KMS-11 (cell line): ENCODE results near the gene CEP152.

Source experiments
- H2AFZ ChIP-seq: fragments of 200-600 bp; sonication (generic); 2 replicates; pipeline ENCODE4 v1.6.1; 2016; ENCODE audit warnings: antibody characterized with exemption, mixed run types, low read depth
- H3K27ac ChIP-seq: fragments of 200-600 bp; sonication (generic); 2 replicates; pipeline ENCODE4 v1.6.1; 2016; ENCODE audit warnings: mild to moderate bottlenecking, mixed run types
- H3K27me3 ChIP-seq: fragments of 200-600 bp; sonication (generic); 2 replicates; pipeline ENCODE4 v1.6.1; 2017; ENCODE audit warnings: mild to moderate bottlenecking, low read depth, mixed run types, moderate library complexity; ENCODE audit not compliant: insufficient read depth
- H3K36me3 ChIP-seq: fragments of 200-600 bp; sonication (generic); 2 replicates; pipeline ENCODE4 v1.6.1; 2017; ENCODE audit warnings: mild to moderate bottlenecking, mixed run types; ENCODE audit not compliant: insufficient read depth
- H3K4me1 ChIP-seq: fragments of 200-600 bp; sonication (generic); 2 replicates; pipeline ENCODE4 v1.6.1; 2016; ENCODE audit warnings: mild to moderate bottlenecking, low read depth, mixed run types; ENCODE audit not compliant: poor library complexity, severe bottlenecking
- H3K4me2 ChIP-seq: fragments of 200-600 bp; sonication (generic); 2 replicates; pipeline ENCODE4 v1.7.0; 2016; ENCODE audit warnings: mild to moderate bottlenecking, mixed run types
- H3K4me3 ChIP-seq: fragments of 200-600 bp; sonication (generic); IDR thresholded peaks from 2 replicates; pipeline ENCODE4 v1.6.1; 2017; ENCODE audit warnings: low read depth, low read length, mixed read lengths; ENCODE audit not compliant: insufficient read depth
- H3K79me2 ChIP-seq: fragments of 200-600 bp; sonication (generic); 2 replicates; pipeline ENCODE4 v1.6.1; 2016; ENCODE audit warnings: low read depth, mixed run types; ENCODE audit not compliant: insufficient read depth
- H3K9ac ChIP-seq: fragments of 200-600 bp; sonication (generic); 2 replicates; pipeline ENCODE4 v1.6.1; 2016; ENCODE audit warnings: mild to moderate bottlenecking, mixed run types
- H4K20me1 ChIP-seq: fragments of 200-600 bp; sonication (generic); 2 replicates; pipeline ENCODE4 v1.6.1; 2016; ENCODE audit warnings: mild to moderate bottlenecking, mixed run types; ENCODE audit not compliant: insufficient read depth
- TF ChIP-seq, protein P1 (sequence below): fragments of 200-600 bp; sonication (generic); conservative IDR thresholded peaks from 2 replicates; pipeline ENCODE4 v1.6.1; 2017; ENCODE audit warnings: low read depth, mild to moderate bottlenecking, antibody characterized with exemption, low read length, moderate library complexity, mixed read lengths

CEP152 gene

DNA sequence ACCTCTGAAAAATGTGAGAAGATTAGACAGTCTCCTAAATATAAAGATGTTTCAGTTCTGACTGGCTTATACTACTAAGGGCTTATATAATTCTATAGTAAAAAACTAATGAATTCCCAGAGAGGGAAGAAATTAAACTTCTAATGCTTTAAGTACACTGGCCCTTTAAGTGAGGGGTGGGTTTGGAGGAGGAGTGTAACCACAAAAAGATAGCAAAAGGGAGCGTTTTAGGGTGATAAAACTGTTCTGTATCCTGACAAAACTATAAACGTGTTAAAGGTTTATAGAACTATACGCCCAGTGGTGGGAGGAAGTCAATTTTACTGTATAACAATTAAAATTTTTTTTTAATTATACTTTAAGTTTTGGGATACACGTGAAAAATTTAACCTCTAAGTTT, 45.8 kb downstream of the CEP152 start:
- H3K9ac ChIP-seq, result no peak overlapping the region
- no peaks in the 10 kb centered on the region for H4K20me1 ChIP-seq
- H3K36me3 ChIP-seq, result peaks cover 4% of the 10 kb centered on the region; the same call in 1 of the 2 replicates
- no peaks in the 10 kb centered on the region for H3K4me1 ChIP-seq
- H3K79me2 ChIP-seq, result no peaks in the 10 kb centered on the region
- TF ChIP-seq, protein P1, sequence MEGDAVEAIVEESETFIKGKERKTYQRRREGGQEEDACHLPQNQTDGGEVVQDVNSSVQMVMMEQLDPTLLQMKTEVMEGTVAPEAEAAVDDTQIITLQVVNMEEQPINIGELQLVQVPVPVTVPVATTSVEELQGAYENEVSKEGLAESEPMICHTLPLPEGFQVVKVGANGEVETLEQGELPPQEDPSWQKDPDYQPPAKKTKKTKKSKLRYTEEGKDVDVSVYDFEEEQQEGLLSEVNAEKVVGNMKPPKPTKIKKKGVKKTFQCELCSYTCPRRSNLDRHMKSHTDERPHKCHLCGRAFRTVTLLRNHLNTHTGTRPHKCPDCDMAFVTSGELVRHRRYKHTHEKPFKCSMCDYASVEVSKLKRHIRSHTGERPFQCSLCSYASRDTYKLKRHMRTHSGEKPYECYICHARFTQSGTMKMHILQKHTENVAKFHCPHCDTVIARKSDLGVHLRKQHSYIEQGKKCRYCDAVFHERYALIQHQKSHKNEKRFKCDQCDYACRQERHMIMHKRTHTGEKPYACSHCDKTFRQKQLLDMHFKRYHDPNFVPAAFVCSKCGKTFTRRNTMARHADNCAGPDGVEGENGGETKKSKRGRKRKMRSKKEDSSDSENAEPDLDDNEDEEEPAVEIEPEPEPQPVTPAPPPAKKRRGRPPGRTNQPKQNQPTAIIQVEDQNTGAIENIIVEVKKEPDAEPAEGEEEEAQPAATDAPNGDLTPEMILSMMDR, result no peak
- H3K27me3 ChIP-seq, result no peaks in the 10 kb centered on the region
- H3K27ac ChIP-seq, result no peak overlapping the region
- no peak overlapping the region for H3K4me2 ChIP-seq
- H3K4me3 ChIP-seq, result no peak overlapping the region
- no peak overlapping the region for H2AFZ ChIP-seq

DNA sequence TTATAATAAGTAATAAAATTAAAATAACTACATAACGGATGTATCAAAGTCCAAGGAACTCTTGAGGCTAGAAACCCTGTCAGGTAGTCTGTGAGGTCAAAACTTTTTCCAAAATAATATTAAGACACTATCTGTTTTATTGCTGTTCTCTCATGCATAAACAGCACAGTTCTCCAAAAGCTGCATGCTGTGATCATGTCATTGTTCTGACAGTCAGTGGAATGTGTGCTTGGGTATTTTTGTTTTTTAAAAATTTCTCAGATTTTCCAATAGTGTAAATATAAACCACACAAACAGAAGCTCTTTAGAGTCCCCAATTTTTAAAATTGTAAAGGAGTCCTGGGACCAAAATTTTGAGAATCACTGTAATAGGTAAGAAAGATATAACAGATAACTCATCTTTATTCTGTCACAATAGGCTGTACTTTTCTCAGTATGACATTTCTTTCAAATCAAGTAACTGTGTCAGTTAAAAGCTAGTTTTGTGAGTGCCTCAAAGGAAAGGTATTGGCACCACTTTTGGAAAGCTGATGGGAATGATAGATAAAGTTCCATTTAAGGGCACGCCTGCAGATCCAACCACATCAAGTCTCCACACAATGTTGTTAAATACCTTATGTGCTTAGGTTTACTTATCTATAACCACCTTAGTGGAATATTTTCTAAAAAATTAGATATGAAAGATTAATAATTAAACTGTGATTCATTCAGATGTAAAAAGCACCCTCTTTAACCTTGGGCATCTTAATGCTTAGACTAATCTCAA, 49.3 kb downstream of the CEP152 start:
- TF ChIP-seq, protein P1, result no peak
- Histone ChIP-seq H3K4me3 (no peak overlapping the region), H4K20me1 (no peaks in the 10 kb centered on the region), H2AFZ (no peak overlapping the region), H3K27me3 (no peaks in the 10 kb centered on the region), H3K4me2 (no peak overlapping the region), H3K9ac (no peak overlapping the region), H3K36me3 (peaks cover 4% of the 10 kb centered on the region; the same call in 1 of the 2 replicates), H3K4me1 (no peaks in the 10 kb centered on the region), H3K27ac (no peak overlapping the region), H3K79me2 (no peaks in the 10 kb centered on the region)

DNA sequence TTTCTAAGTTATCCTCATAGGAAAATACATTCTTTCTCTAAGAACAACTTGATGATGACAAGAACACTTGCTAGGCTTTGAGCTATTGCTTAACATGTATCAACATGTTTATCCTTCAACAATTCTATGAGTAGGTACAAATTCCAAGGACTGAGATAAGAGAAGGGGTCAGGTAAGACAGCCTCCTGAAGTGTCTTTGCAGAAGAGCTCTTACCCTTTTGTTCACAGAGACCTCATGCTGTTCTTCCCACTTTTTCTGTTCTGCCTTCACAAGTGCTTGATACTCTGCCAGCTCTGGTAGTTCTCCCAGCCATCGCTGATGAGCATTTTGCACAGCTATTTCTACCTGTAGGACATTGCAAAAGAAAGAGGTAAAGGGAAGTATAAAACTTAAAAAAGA, 50.9 kb downstream of the CEP152 start:
- Histone ChIP-seq H3K4me3 (no peak overlapping the region), H3K36me3 (peaks cover 4% of the 10 kb centered on the region; the same call in 1 of the 2 replicates), H3K27me3 (no peaks in the 10 kb centered on the region), H3K4me1 (no peaks in the 10 kb centered on the region), H3K27ac (no peak overlapping the region), H2AFZ (no peak overlapping the region), H4K20me1 (no peaks in the 10 kb centered on the region), H3K9ac (no peak overlapping the region), H3K4me2 (no peak overlapping the region), H3K79me2 (no peaks in the 10 kb centered on the region)
- TF ChIP-seq, protein P1, result no peak

DNA sequence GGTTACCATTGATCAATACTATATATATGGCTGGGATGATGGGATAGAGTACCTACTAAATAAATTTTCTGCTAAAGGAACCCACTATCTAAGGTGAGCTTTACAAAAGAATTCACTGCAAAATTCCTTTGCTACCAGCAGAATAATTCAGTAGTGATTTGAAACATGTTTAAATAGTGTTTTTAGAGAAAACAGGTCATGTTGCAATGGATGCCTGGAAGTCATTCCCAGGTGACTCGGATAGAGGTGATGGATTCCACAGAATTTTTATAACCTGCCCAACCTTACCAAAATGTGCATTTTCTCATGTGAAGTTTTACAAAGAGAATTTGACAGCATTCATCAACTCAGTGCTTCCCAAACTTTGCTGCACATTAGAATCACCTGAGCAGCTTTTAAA, 53.2 kb downstream of the CEP152 start:
- Histone ChIP-seq H3K4me2 (no peak overlapping the region), H4K20me1 (no peaks in the 10 kb centered on the region), H3K36me3 (peaks cover 4% of the 10 kb centered on the region; the same call in 1 of the 2 replicates), H3K79me2 (no peaks in the 10 kb centered on the region), H3K4me3 (no peak overlapping the region), H3K9ac (no peak overlapping the region), H3K4me1 (no peaks in the 10 kb centered on the region), H3K27ac (no peak overlapping the region), H3K27me3 (no peaks in the 10 kb centered on the region), H2AFZ (no peak overlapping the region)
- TF ChIP-seq, protein P1, result no peak
